T-cell (primary cell): ENCODE results near the gene C2CD4B. TPM values are rescaled to one million over a fixed set of nuclear protein-coding genes. Genes with fewer than 3 reads are reported as not detected.
A peak's percentile ranks its signal among the peaks of the same experiment; 100 is the strongest.

Experiments
- ATAC-seq, 4 experiments: fragments of 200-7000 bp in 3 of 4; fragments of 150-1000 bp in 1 of 4; cut with Tn5 transposase; replicated peaks in 1 of 4; 1 replicate in 3 of 4; 2 replicates in 1 of 4; pipeline ENCODE4 v1.10.0; 2021; ENCODE audit warnings: moderate library complexity in 3 of 4, mild to moderate bottlenecking in 2 of 4, moderate number of reproducible peaks in 1 of 4
- CTCF ChIA-PET, 2 donors: fragments of 300-600 bp; sonication (Branson Sonifier 250); formaldehyde crosslinking; loops; one replicate each; lab custom pipeline; 2022; ENCODE audit warnings: antibody characterized with exemption in 2 of 2; lab: Charles Lee
- POLR2A ChIA-PET, 2 donors: fragments of 300-600 bp; sonication (Branson Sonifier 250); formaldehyde crosslinking; loops; one replicate each; lab custom pipeline; 2022; ENCODE audit warnings: antibody characterized with exemption in 2 of 2; lab: Charles Lee
- DNase-seq, 35 experiments: peaks; one replicate each; pipeline versions ENCODE4 v3.0.0 to v3.0.0-alpha.2; 2013 to 2023
- H3K27ac ChIP-seq: one replicate; pipeline ENCODE4 v1.5.1; 2013; ENCODE audit warnings: low read length
- H3K27me3 ChIP-seq, 2 experiments: replicated peaks in 1 of 2; 1 replicate in 1 of 2; 2 replicates in 1 of 2; pipeline versions ENCODE4 v1.6.1 to v1.7.0; 2013; ENCODE audit warnings: low read length in 1 of 2, mixed read lengths in 1 of 2; ENCODE audit not compliant: control insufficient read depth in 2 of 2, insufficient read depth in 2 of 2; ENCODE audit errors: extremely low read depth in 1 of 2
- H3K36me3 ChIP-seq, 2 donors: 1 replicate in 1 of 2; 2 replicates in 1 of 2; pipeline versions ENCODE4 v1.6.1 to v1.7.0; 2013; ENCODE audit warnings: low read length in 1 of 2; ENCODE audit not compliant: control insufficient read depth in 2 of 2, insufficient read depth in 1 of 2; ENCODE audit errors: extremely low read depth in 1 of 2
- H3K4me1 ChIP-seq, 2 experiments: 1 replicate in 1 of 2; 2 replicates in 1 of 2; pipeline versions ENCODE4 v1.6.1 to v1.7.0; 2013; ENCODE audit warnings: low read length in 2 of 2, mixed read lengths in 1 of 2; ENCODE audit not compliant: insufficient read depth in 2 of 2, control insufficient read depth in 1 of 2; ENCODE audit errors: extremely low read depth in 1 of 2
- H3K4me3 ChIP-seq, 2 donors: 1 replicate in 1 of 2; 2 replicates in 1 of 2; pipeline versions ENCODE4 v1.5.1 to v1.7.0; 2013; ENCODE audit warnings: mild to moderate bottlenecking in 2 of 2, low read length in 1 of 2, moderate library complexity in 1 of 2; ENCODE audit not compliant: control insufficient read depth in 1 of 2; ENCODE audit errors: extremely low read depth in 1 of 2
- H3K9me3 ChIP-seq: 2 replicates; pipeline ENCODE4 v1.7.0; 2013
- H3K27ac Mint-ChIP-seq, 2 donors: one replicate each; pipeline ENCODE4 v1.8.0; 2020 to 2021; ENCODE audit warnings: mild to moderate bottlenecking in 2 of 2, mixed read lengths in 2 of 2
- H3K27me3 Mint-ChIP-seq, 2 donors: one replicate each; pipeline ENCODE4 v1.8.0; 2021 to 2022; ENCODE audit warnings: mixed read lengths in 2 of 2
- H3K36me3 Mint-ChIP-seq: one replicate; pipeline ENCODE4 v1.8.0; 2021; ENCODE audit warnings: mixed read lengths
- H3K4me1 Mint-ChIP-seq, 3 donors: one replicate each; pipeline ENCODE4 v1.8.0; 2020 to 2022; ENCODE audit warnings: mixed read lengths in 3 of 3, mild to moderate bottlenecking in 1 of 3
- H3K4me3 Mint-ChIP-seq, 3 donors: one replicate each; pipeline ENCODE4 v1.8.0; 2020 to 2022; ENCODE audit warnings: mild to moderate bottlenecking in 3 of 3, mixed read lengths in 3 of 3, moderate library complexity in 3 of 3
- H3K9me3 Mint-ChIP-seq, 3 donors: one replicate each; pipeline ENCODE4 v1.8.0; 2020 to 2022; ENCODE audit warnings: mixed read lengths in 3 of 3
- WGBS: methylation state at CpG from one replicate; pipeline ENCODE4 v1.1.5; 2013; ENCODE audit warnings: missing lambda C conversion rate; ENCODE audit not compliant: insufficient coverage; 5-methylcytosine and 5-hydroxymethylcytosine counted together
- total RNA-seq, 35 experiments: library from RNA in 6 of 35; stranded (reverse) in 6 of 35; fragments of 120-200 nt in 1 of 35; gene quantifications; one replicate each; pipeline versions ENCODE4 v1.2.1 to v1.2.4 and lab custom pipeline; 2013 to 2026

Gene C2CD4B
- total RNA-seq, 5 donors from 2014 or later (not counting 1 experiment from before 2014, with no cell fraction given) = not detected

DNA sequence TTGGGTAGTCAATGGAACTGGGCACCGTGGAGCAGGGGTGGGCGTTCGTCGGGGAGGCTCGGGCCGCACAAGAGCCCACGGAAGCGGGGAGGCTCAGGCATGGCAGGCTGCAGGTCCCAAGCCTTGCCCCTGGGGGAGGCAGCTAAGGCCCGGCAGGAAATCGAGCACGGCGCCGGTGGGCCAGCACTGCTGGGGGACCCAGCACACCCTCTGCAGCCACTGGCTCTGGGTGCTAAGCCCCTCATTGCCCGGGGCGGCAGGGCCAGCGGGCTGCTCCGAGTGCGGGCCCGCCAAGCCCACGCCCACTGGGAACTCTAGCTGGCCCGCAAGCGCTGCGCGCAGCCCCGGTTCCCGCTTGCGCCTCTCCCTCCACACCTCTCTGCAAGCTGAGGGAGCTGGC lies 21.5 kb upstream of the C2CD4B start:
- Mint-ChIP-seq H3K36me3 (no peaks in the 10 kb centered on the region), H3K9me3 (no peaks in the 10 kb centered on the region), H3K4me1 (no peaks in the 10 kb centered on the region), H3K27me3 (peaks cover 7 to 14% of the 10 kb centered on the region in 2 donors), H3K27ac (no peak overlapping the region), H3K4me3 (no peak overlapping the region)
- ChIA-PET CTCF (no interaction called here), POLR2A (interaction anchor here in 1 of 2 donors (0.7 kb wide), 1 partner anchor 71 kb away, joined by 5 read pairs; no protein-coding TSS in a partner anchor)
- DNase-seq = no peak
- H3K36me3 ChIP-seq = no peaks in the 10 kb centered on the region
- H3K27me3 ChIP-seq = peaks cover 0 to 3% of the 10 kb centered on the region in 2 experiments
- H3K4me1 ChIP-seq = no peaks in the 10 kb centered on the region
- WGBS = 93% methylated on average over 26 of the region's 27 CpGs
- H3K27ac ChIP-seq = no peak overlapping the region
- H3K4me3 ChIP-seq = no peak overlapping the region
- no peaks in the 10 kb centered on the region for H3K9me3 ChIP-seq
- no peak for ATAC-seq

DNA sequence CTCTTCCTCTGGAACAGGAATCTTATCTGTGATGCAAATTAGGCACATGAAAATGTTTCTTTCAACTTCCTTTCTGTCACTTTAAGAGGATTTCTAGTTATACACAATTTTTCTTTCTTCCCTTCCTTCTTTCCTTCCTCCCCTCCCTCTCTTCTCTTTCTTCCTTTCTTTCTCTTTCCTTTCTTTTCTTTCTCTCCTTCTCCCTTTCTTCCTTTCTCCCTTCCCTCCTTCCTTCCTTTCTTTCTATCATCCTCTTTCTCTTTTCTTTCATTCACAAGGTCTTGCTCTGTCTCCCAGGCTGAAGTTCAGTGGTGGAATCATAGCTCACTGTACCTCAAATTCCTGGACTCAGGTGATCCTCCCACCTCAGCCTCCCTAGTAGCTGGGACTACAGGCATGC lies 18.0 kb upstream of the C2CD4B start:
- DNase-seq (no peak), ATAC-seq (no peak)
- Mint-ChIP-seq H3K4me1 (no peaks in the 10 kb centered on the region), H3K9me3 (no peaks in the 10 kb centered on the region), H3K36me3 (no peaks in the 10 kb centered on the region), H3K27me3 (peaks cover 3 to 10% of the 10 kb centered on the region in 2 donors), H3K27ac (no peak overlapping the region), H3K4me3 (no peak overlapping the region)
- Histone ChIP-seq H3K27me3 (no peaks in the 10 kb centered on the region), H3K9me3 (no peaks in the 10 kb centered on the region), H3K4me3 (no peak overlapping the region), H3K27ac (no peak overlapping the region), H3K4me1 (no peaks in the 10 kb centered on the region), H3K36me3 (no peaks in the 10 kb centered on the region)
- CTCF ChIA-PET = no interaction called here
- POLR2A ChIA-PET = no interaction called here

DNA sequence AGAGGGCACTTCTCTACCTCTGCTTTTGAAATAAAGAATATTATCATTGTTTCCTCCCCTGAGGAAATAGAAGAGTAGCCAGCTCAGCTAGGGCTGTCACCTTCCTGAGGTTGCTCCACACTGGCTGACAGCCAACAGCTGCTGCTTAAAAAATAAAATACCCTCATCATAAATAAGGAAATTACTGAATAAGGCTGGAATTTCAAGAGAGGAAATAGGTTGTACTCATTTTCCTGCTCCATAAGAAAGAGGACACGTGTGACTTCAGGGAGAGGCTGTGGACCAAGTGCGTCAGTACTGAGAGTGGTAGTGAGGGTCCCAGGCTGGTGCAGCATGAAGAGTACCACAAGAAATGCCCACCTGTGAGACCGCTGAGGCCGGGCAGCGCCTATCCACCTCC lies 8.1 kb upstream of the C2CD4B start:
- Mint-ChIP-seq H3K4me1 (no peaks in the 10 kb centered on the region), H3K36me3 (no peaks in the 10 kb centered on the region), H3K9me3 (no peaks in the 10 kb centered on the region), H3K27ac (no peak overlapping the region), H3K27me3 (peaks cover 26 to 37% of the 10 kb centered on the region in 2 donors), H3K4me3 (no peak overlapping the region)
- Histone ChIP-seq H3K36me3 (no peaks in the 10 kb centered on the region), H3K4me1 (no peaks in the 10 kb centered on the region), H3K9me3 (no peaks in the 10 kb centered on the region), H3K27me3 (no peaks in the 10 kb centered on the region), H3K4me3 (no peak overlapping the region), H3K27ac (no peak overlapping the region)
- POLR2A ChIA-PET = no interaction called here
- DNase-seq = no peak
- CTCF ChIA-PET = no interaction called here
- ATAC-seq = no peak
- 50% methylated on average over 1 of the region's 5 CpGs for WGBS

DNA sequence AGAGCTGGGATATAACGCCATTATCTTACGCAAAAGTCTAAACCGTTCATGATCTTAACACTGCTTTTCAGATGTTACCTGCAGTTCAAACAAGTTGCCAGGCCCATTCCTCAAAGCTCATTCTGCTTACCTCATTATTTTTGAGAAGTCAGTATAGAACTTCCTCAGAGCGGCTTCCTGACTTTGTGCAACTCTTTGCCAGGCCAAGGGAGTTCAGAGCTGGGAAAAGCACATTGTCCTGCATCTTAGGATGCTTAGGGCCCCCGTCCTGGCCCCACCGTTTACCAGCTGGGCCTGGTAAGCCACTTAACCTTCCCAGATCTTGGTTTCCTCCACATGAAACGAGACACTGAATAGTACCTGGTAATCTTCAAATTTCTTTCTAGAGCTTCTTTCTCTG lies 6.8 kb upstream of the C2CD4B start:
- CTCF ChIA-PET = no interaction called here
- H3K27ac ChIP-seq = no peak overlapping the region
- H3K4me3 ChIP-seq = no peak overlapping the region
- H3K27me3 ChIP-seq = peaks cover 0 to 4% of the 10 kb centered on the region in 2 experiments
- Mint-ChIP-seq H3K9me3 (no peaks in the 10 kb centered on the region), H3K27me3 (peaks cover 35 to 38% of the 10 kb centered on the region in 2 donors), H3K27ac (no peak overlapping the region), H3K4me3 (no peak overlapping the region), H3K4me1 (no peaks in the 10 kb centered on the region), H3K36me3 (no peaks in the 10 kb centered on the region)
- WGBS = 57% methylated on average over 6 of the region's 7 CpGs
- H3K9me3 ChIP-seq = no peaks in the 10 kb centered on the region
- POLR2A ChIA-PET = no interaction called here
- no peak for ATAC-seq
- DNase-seq = no peak
- H3K36me3 ChIP-seq = no peaks in the 10 kb centered on the region
- no peaks in the 10 kb centered on the region for H3K4me1 ChIP-seq

DNA sequence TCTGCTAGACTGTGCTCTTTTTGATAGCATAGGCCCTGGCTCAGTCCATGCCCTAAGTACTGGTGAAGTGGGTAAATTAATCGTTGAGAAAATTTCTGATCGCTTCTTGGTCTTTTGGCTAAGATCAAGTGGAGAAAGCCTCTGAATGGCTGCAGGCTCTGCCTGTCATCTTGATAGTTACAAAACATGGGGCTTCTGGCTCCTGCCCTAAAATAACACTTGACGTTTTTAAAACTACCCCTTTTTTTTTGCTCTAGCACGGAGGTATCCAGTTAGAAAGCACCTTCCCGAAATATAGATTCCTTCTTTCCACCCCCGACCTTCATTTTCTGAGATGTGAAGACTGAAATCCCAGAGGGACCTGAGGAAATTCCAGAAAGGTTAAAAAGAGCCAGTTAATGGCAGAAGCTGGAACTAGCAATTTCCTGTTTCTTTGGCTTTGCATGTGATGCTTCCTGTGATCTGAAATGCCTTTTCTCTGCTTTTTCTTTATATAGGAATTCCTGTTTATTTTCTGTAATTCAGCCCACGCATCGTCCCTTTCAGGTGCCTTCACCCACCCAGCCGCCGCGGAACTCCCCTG lies 799 bp upstream of the C2CD4B start:
- H3K4me1 ChIP-seq = peaks cover 6 to 8% of the 10 kb centered on the region in 2 experiments
- WGBS = 78% methylated on average over 3 of the region's 11 CpGs
- H3K36me3 Mint-ChIP-seq = no peaks in the 10 kb centered on the region
- no peaks in the 10 kb centered on the region for H3K9me3 ChIP-seq
- H3K27me3 ChIP-seq = peaks cover 7 to 24% of the 10 kb centered on the region in 2 experiments
- no peaks in the 10 kb centered on the region for H3K9me3 Mint-ChIP-seq
- no peak overlapping the region for H3K27ac Mint-ChIP-seq
- ChIA-PET POLR2A (no interaction called here), CTCF (no interaction called here)
- H3K27me3 Mint-ChIP-seq = peaks cover 58 to 60% of the 10 kb centered on the region in 2 donors
- no peak for ATAC-seq
- DNase-seq = no peak
- peaks cover 16 to 17% (median 17%) of the 10 kb centered on the region in 3 donors for H3K4me1 Mint-ChIP-seq
- peak overlapping the region in 1 of 3 donors; percentile 72 for H3K4me3 Mint-ChIP-seq
- H3K36me3 ChIP-seq = no peaks in the 10 kb centered on the region
- no peak overlapping the region for H3K4me3 ChIP-seq
- no peak overlapping the region for H3K27ac ChIP-seq

DNA sequence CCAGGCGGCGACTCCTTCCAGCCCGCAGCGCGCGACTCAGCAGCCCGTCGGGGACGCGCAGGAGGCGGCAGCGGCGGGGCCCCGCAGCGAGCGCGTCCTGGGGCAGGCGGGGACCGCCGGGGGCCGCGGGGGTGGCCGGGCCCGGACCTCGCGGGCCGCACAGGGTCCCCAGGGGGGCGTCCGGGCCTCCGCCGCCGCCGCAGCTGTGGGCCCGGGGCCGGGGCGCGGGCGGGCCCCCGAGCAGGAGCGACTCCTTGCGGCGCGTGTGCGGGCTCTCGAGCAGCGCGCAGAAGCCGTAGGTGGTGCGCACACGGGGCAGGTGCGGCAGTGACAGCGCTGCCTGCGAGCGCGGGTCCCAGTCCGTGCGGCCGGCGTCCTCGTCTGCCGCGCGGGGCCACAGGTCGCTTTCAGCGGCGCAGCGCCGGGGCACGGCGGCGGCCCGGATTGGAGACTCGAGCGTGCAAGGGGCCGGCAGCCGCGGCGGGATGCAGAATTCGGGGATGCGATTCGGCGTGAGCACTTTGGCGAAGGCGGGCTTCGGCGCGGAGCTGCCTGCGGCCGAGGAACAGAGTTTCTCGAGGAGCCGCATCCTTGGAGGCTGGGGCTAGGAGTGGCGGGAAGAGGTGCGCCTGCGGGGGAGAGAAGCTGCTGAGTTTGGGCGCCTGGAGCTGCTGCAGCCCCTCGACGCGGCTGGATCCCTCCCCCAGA lies 535 bp downstream of the C2CD4B start:
- H3K4me3 ChIP-seq = peak overlapping the region; percentile 20 to 22
- Mint-ChIP-seq H3K4me3 (peak overlapping the region; percentile 67 to 77 (median 72)), H3K36me3 (no peaks in the 10 kb centered on the region), H3K4me1 (peaks cover 16 to 17% (median 17%) of the 10 kb centered on the region in 3 donors), H3K27ac (no peak overlapping the region), H3K27me3 (peaks cover 69 to 70% of the 10 kb centered on the region in 2 donors), H3K9me3 (peaks cover 0 to 2% (median 0%) of the 10 kb centered on the region in 3 donors)
- no peak overlapping the region for H3K27ac ChIP-seq
- no peaks in the 10 kb centered on the region for H3K36me3 ChIP-seq
- ATAC-seq (peak; percentile 34 to 68 (median 52)), DNase-seq (peak in 2 of 35 experiments; percentile 1 to 3)
- peaks cover 6 to 8% of the 10 kb centered on the region in 2 experiments for H3K4me1 ChIP-seq
- no peaks in the 10 kb centered on the region for H3K9me3 ChIP-seq
- 3% methylated on average over 91 of the region's 98 CpGs for WGBS
- ChIA-PET POLR2A (no interaction called here), CTCF (no interaction called here)
- H3K27me3 ChIP-seq = peaks cover 7 to 24% of the 10 kb centered on the region in 2 experiments
